ENCODE results near the gene KDM6A. TPM values are rescaled to one million over a fixed set of nuclear protein-coding genes. Genes with fewer than 3 reads are reported as not detected.

Gene KDM6A
- total RNA-seq, 1 experiment from 2014 or later, result 40.9 TPM

- POLR2A ChIA-PET (ENCODE audit: low non-redundant PET), result no interaction called here
- no peak overlapping the region for H3K27ac ChIP-seq (ENCODE audit: low read depth, low read length, poor library complexity, severe bottlenecking)
- no TSS peak for BruUV-seq (replicated peaks)
- no peak for DNase-seq (ENCODE audit: low spot score)
- no peaks in the 10 kb centered on the region for H3K27me3 ChIP-seq (replicated peaks; ENCODE audit: insufficient read depth, low read depth, low read length, poor library complexity)
- CTCF ChIA-PET, result no interaction called here
- intact Hi-C loops (cut with micrococcal nuclease; ENCODE audit: unreplicated experiment), result no loop called here
- no peak overlapping the region for H3K4me3 ChIP-seq (ENCODE audit: low read depth, low read length, poor library complexity, severe bottlenecking)
- peaks cover 4% of the 10 kb centered on the region for H3K36me3 ChIP-seq (ENCODE audit: insufficient read depth, low read length, poor library complexity, severe bottlenecking)
- no peaks in the 10 kb centered on the region for H3K4me1 ChIP-seq (ENCODE audit: insufficient read depth, low read length, poor library complexity, severe bottlenecking)
- TF ChIP-seq EZH2 (IDR thresholded peaks at IDR 0.05; ENCODE audit: borderline replicate concordance, low read depth, low read length, poor library complexity, severe bottlenecking), result no peak
- no peak for TF ChIP-seq CTCF (conservative IDR thresholded peaks at IDR 0.05; ENCODE audit: low read depth, low read length)
- peaks cover 22% of the 10 kb centered on the region for H3K9me3 ChIP-seq (ENCODE audit: low read depth, low read length, poor library complexity, severe bottlenecking)
Observed at GRCh38 chrX:44897539-44897938, 24.6 kb downstream of the KDM6A start.

- TF ChIP-seq EZH2 (IDR thresholded peaks at IDR 0.05; ENCODE audit: borderline replicate concordance, low read depth, low read length, poor library complexity, severe bottlenecking), result no peak
- no peak for TF ChIP-seq CTCF (conservative IDR thresholded peaks at IDR 0.05; ENCODE audit: low read depth, low read length)
- H3K9me3 ChIP-seq (ENCODE audit: low read depth, low read length, poor library complexity, severe bottlenecking), result peaks cover 27% of the 10 kb centered on the region
- no peak overlapping the region for H3K27ac ChIP-seq (ENCODE audit: low read depth, low read length, poor library complexity, severe bottlenecking)
- CTCF ChIA-PET, result no interaction called here
- H3K27me3 ChIP-seq (replicated peaks; ENCODE audit: insufficient read depth, low read depth, low read length, poor library complexity), result no peaks in the 10 kb centered on the region
- no TSS peak for BruUV-seq (replicated peaks)
- H3K36me3 ChIP-seq (ENCODE audit: insufficient read depth, low read length, poor library complexity, severe bottlenecking), result peaks cover 4% of the 10 kb centered on the region
- no peak overlapping the region for H3K4me3 ChIP-seq (ENCODE audit: low read depth, low read length, poor library complexity, severe bottlenecking)
- intact Hi-C loops (cut with micrococcal nuclease; ENCODE audit: unreplicated experiment), result no loop called here
- H3K4me1 ChIP-seq (ENCODE audit: insufficient read depth, low read length, poor library complexity, severe bottlenecking), result no peaks in the 10 kb centered on the region
- POLR2A ChIA-PET (ENCODE audit: low non-redundant PET), result no interaction called here
- DNase-seq (ENCODE audit: low spot score), result no peak
Observed at GRCh38 chrX:44898411-44899221, 25.6 kb downstream of the KDM6A start.

- intact Hi-C loops (cut with micrococcal nuclease; ENCODE audit: unreplicated experiment), result no loop called here
- no peak for TF ChIP-seq EZH2 (IDR thresholded peaks at IDR 0.05; ENCODE audit: borderline replicate concordance, low read depth, low read length, poor library complexity, severe bottlenecking)
- TF ChIP-seq CTCF (conservative IDR thresholded peaks at IDR 0.05; ENCODE audit: low read depth, low read length), result no peak
- BruUV-seq (replicated peaks), result no TSS peak
- H3K27ac ChIP-seq (ENCODE audit: low read depth, low read length, poor library complexity, severe bottlenecking), result no peak overlapping the region
- H3K4me3 ChIP-seq (ENCODE audit: low read depth, low read length, poor library complexity, severe bottlenecking), result no peak overlapping the region
- DNase-seq (ENCODE audit: low spot score), result no peak
- H3K27me3 ChIP-seq (replicated peaks; ENCODE audit: insufficient read depth, low read depth, low read length, poor library complexity), result no peaks in the 10 kb centered on the region
- H3K4me1 ChIP-seq (ENCODE audit: insufficient read depth, low read length, poor library complexity, severe bottlenecking), result peaks cover 10% of the 10 kb centered on the region
- H3K9me3 ChIP-seq (ENCODE audit: low read depth, low read length, poor library complexity, severe bottlenecking), result peaks cover 27% of the 10 kb centered on the region
- POLR2A ChIA-PET (ENCODE audit: low non-redundant PET), result no interaction called here
- peaks cover 4% of the 10 kb centered on the region for H3K36me3 ChIP-seq (ENCODE audit: insufficient read depth, low read length, poor library complexity, severe bottlenecking)
- CTCF ChIA-PET, result no interaction called here
Observed at GRCh38 chrX:44899946-44900345, 27.0 kb downstream of the KDM6A start.

All from A673 (cell line).